ELF-1 (cell line): Measurements from ENCODE around the gene NCS1.
A peak's percentile ranks its signal among the peaks of the same experiment; 100 is the strongest.
"Not testable (repeated sequence)": the region's sequence is repeated elsewhere in the genome, so short reads cannot be mapped to it uniquely, and the experiment has no call there.

ENCODE experiments used
- DNase-seq: peaks from one replicate; pipeline ENCODE4 v3.0.0-alpha.2; 2016; ENCODE audit warnings: low read depth, low spot score

NCS1 gene

GRCh38 chr9:130262771-130263170 lies 90.6 kb downstream of the NCS1 start:
- no peak for DNase-seq

GRCh38 chr9:130263601-130264413 lies 91.6 kb downstream of the NCS1 start:
- DNase-seq, result no peak

- DNase-seq, result no peak
Measured at GRCh38 chr9:130264414-130265350, 92.5 kb downstream of the NCS1 start.

GRCh38 chr9:130265431-130266235 lies 93.4 kb downstream of the NCS1 start, which contains the start of gene HMCN2:
HMCN2 (plus strand) TSS chr9:130265760; CDS start chr9:130265879, 119 bp downstream.
- peak; percentile 57 for DNase-seq

- peak; percentile 63 for DNase-seq
Measured at GRCh38 chr9:130266236-130267098, 94.3 kb downstream of the NCS1 start.

GRCh38 chr9:130267930-130268329 lies 95.7 kb downstream of the NCS1 start:
- no peak for DNase-seq

GRCh38 chr9:130268521-130269211 lies 96.5 kb downstream of the NCS1 start:
- peak; percentile 71 for DNase-seq

GRCh38 chr9:130271473-130271872 lies 99.3 kb downstream of the NCS1 start:
- DNase-seq, result no peak

- DNase-seq, result no peak
Measured at GRCh38 chr9:130275156-130275555, 103.0 kb downstream of the NCS1 start.

- DNase-seq, result no peak
Measured at GRCh38 chr9:130276121-130276520, 103.9 kb downstream of the NCS1 start.

- DNase-seq, result no peak
Measured at GRCh38 chr9:130276955-130277354, 104.8 kb downstream of the NCS1 start.

GRCh38 chr9:130277525-130277924 lies 105.3 kb downstream of the NCS1 start:
- DNase-seq, result not testable (repeated sequence)

GRCh38 chr9:130283539-130284248 lies 111.5 kb downstream of the NCS1 start:
- DNase-seq, result no peak

- no peak for DNase-seq
Measured at GRCh38 chr9:130284249-130284625, 112.0 kb downstream of the NCS1 start.

GRCh38 chr9:130284690-130285089 lies 112.5 kb downstream of the NCS1 start:
- no peak for DNase-seq

- no peak for DNase-seq
Measured at GRCh38 chr9:130285271-130285670, 113.1 kb downstream of the NCS1 start.

- no peak for DNase-seq
Measured at GRCh38 chr9:130286072-130286770, 114.0 kb downstream of the NCS1 start.
